GM19455 (cell line): ENCODE measurements around the gene CSNK1A1L.

ENCODE experiments used
- ATAC-seq: cut with Tn5 transposase; IDR thresholded peaks from one replicate; pipeline ENCODE4 v1.9.1; 2021; ENCODE audit not compliant: unreplicated experiment

Gene CSNK1A1L

GRCh38 chr13:37105251-37105714 is at the start of gene CSNK1A1L:
TSS of gene CSNK1A1L (minus strand) at chr13:37105664. CDS start at chr13:37105256, 408 bp downstream.
- ATAC-seq, result no peak

- no peak for ATAC-seq
Observed at GRCh38 chr13:37149380-37149779, 43.9 kb upstream of the CSNK1A1L start.

GRCh38 chr13:37148501-37148900 is 43.0 kb upstream of the CSNK1A1L start:
- no peak for ATAC-seq

DNA sequence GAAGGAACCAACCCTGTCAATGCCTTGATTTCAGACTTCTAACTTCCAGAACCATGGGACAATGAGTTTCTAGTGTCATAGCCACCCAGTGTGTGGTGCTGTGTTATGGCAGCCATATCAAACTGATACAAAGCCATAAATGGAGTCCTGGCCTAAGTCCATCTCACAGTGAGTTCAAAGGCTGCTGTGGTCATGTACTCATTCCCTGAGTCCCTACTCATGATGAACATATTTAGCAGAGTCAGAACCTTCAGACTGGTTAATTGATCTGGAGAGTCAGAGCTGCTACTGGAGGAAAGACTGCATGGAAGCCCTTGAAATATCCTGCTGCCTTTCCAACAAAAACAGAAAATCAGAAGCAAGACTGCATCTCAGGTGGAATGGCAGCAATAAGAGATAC is 39.2 kb upstream of the CSNK1A1L start:
- no peak for ATAC-seq

DNA sequence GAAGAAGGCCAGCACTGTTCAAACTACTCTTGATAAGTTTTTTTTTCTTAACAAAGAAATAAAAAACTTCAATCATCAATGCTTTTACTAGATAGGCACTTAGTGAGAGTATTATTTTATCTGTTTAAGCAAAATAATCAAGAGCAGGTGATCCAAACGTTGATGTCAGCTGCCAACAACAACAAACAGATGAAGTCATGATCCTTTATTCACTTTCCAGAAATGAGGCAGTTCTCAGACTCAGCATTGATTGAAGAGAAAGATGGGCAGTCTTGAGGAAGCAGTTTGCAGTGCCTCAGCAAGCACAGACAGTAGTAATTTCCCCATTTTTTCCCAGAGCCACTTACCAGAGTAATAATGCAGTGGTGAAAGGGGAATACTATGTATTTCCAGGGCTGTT is 38.4 kb upstream of the CSNK1A1L start:
- no peak for ATAC-seq

GRCh38 chr13:37142877-37143276 is 37.4 kb upstream of the CSNK1A1L start:
- no peak for ATAC-seq

GRCh38 chr13:37141011-37141410 is 35.5 kb upstream of the CSNK1A1L start:
- ATAC-seq, result no peak

DNA sequence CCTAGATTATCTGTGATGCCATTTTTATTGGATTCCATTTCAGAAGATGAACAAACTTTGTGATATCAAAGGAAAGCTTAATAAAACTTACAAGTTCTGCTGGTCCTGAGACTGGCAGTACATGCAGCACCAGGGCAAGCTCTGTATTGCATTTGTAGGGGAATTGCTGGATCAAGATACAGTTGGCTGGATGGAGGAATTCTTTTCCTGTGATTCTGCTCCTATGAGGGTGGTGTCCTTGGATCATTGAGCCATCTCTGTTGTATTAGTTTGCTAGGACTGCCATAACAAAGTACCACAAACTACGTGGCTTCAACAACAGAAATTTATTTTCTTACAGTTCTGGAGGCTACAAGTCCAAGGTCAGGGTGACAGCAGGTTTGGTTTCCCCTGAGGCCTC is 33.9 kb upstream of the CSNK1A1L start:
- ATAC-seq, result no peak

GRCh38 chr13:37138926-37139325 is 33.5 kb upstream of the CSNK1A1L start:
- ATAC-seq, result no peak

GRCh38 chr13:37138169-37138568 is 32.7 kb upstream of the CSNK1A1L start:
- ATAC-seq, result no peak

DNA sequence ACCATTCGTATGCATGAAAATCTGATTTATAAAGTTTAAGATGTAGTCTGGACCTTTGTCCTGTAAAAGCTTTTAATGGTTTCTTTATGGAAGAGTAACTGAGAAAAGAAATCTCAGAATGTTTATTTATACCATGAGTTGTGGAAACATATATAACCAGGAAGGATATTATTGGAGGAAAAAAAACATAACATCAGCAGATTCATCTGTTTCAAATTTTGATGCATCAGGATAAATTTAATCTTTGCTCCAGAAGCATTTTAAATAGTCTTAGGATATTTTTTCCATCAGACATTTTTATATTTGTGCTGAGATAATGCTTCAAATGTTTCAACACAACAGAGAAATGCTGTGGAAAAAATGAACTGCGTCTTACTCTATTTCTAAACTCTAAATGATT is 31.2 kb upstream of the CSNK1A1L start:
- no peak for ATAC-seq

DNA sequence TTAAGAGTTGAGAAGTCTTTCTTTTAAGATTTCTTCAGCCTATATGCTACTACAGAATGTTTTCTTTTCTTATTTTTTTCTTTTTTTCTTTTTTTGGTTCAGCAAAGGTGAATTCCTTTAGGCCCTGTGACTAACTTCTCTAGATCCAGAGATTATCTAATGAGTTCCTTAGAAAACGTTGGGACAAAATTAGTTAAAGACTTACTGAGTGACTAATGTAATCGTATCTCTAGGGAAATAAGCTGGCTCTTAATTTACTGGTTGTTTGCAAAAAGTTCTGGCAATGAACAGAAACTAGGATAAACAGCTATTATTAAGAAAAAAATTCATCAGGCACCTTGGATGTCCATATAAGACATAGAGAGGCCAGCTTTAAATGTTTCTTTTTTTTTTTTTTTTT is 30.7 kb upstream of the CSNK1A1L start:
- no peak for ATAC-seq

GRCh38 chr13:37134411-37135041 is 29.1 kb upstream of the CSNK1A1L start:
- no peak for ATAC-seq

DNA sequence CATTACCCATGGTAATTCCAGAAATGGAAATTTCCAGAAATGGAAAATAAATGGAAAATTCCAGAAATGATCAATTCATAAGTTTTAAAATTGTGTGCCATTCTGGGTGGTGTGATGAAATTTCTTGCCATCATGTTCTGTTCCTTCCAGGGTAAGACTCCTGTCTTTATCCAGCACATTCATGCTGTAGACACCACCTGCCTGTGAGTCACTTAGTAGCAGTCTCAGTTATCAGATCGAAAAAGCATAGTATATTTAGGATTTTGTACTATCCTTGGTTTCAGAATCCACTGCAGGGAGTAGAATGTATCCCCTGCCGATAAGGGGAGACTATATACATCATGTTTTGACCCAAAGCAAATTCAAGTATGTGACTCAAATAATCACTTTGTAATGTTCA is 26.7 kb upstream of the CSNK1A1L start:
- no peak for ATAC-seq

DNA sequence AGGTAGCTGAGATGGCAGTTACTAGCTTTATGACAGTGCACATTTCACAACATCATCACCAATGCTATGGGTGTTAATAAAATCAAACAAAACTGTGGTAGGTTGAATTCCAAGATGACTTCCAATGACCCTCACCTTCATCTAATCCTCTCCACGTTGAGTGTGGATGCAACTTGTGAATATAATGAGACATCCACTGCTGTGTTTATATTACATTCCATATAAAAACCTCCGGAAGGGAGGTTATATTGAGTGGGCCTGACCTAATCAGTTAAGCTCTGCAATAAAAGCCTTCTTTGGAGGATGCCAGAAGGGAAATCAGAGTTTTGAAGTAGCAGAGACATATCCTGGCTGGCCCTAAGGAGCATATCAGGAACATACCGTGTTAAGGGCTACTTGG is 25.6 kb upstream of the CSNK1A1L start:
- ATAC-seq, result no peak

DNA sequence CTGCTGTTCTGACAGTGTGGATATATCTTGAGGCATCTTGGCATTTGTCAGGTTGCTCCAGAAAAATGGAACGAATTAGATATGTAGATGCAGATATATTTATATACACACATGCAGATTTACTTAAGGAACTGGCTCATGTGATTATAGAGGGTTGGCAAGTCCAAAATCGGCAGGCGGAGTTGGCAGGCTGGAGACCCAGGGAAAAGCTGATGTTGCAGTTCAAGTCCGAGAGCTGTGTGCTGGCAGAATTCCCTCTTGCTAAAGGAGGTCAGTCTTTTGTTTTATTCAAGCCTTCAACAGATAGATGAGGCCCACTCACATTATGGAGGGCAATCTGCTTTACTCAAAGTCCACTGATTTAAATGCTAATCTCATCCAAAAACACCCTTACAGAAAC is 24.4 kb upstream of the CSNK1A1L start:
- ATAC-seq, result no peak

DNA sequence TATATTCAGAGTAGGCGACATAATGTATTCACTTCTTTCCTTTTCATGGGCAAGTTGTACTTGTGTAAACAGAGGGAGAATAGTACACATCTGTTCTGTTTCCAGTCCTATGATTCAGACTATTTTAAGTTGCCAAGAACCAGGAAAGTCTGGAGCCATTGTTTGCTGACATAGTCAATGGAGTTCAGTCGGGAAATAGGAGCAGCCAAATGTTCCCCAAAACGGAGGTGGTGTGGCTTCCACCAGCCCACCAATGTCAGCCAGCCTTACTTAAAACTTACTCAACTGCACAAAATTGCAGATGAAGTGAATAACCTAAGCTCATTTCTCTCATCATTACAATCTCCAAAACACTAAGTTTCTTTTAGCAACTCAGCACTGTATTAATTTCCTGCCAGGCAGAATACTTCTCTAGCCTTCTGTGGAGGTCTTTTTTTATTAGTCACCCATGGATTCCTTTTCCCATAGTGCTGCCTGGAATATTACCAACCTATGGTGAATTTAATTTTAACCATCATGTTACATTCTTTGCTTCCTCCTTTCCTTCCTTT is 22.3 kb upstream of the CSNK1A1L start:
- ATAC-seq, result no peak

- ATAC-seq, result no peak
Observed at GRCh38 chr13:37123337-37123736, 17.9 kb upstream of the CSNK1A1L start.

- no peak for ATAC-seq
Observed at GRCh38 chr13:37118016-37118415, 12.6 kb upstream of the CSNK1A1L start.

- ATAC-seq, result no peak
Observed at GRCh38 chr13:37114250-37114649, 8.8 kb upstream of the CSNK1A1L start.

DNA sequence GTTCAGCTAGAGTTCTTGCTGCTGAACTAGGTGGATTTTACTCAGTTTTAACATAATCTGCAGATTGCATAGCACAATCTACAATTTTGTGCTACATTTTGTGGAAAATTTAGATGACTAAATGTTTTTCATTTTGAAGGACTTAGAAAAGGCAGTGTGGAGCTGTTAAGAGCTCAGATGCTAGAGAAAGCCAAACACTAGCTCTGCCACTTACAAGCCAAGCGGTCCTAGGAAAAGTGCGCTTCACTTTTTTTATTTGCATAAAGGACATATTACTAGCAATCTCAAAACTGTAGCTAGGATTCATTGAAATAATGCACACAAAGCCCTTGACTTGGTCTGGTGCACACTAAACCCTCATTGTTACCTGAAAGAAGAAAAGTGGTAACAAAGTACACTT is 8.1 kb upstream of the CSNK1A1L start:
- ATAC-seq, result no peak

- ATAC-seq, result no peak
Observed at GRCh38 chr13:37109051-37109678, 3.7 kb upstream of the CSNK1A1L start.

DNA sequence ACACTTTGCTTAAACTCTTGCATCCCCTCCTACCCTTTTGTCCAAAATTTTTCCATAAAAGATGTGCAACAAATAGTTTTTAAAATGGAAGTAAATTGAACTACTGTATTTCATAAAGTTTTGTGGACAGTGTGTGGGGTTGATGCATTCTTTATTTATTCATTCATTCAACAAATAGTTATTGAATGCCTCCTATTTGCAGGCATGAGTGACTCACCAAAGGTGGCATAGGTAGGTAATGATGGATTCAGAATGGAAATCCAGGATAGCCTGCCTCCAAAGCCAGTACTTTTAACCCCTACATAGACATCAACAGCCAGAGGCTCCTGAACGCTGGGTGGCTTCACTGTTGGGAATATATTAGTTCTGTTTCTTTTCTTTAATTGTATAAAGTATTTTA is 2.4 kb upstream of the CSNK1A1L start:
- ATAC-seq, result no peak
